Psoas muscle (tissue), 8 donors: Measurements from ENCODE around the gene TMEM82. TPM values are rescaled to one million over a fixed set of nuclear protein-coding genes. Genes with fewer than 3 reads are reported as not detected.

Experiments
- ATAC-seq, 4 donors: fragments of 200-7000 bp; cut with Tn5 transposase; one replicate each; pipeline ENCODE4 v1.9.1; 2020; ENCODE audit warnings: moderate library complexity in 3 of 4, mild to moderate bottlenecking in 2 of 4
- DNase-seq, 2 donors: peaks; one replicate each; pipeline ENCODE4 v3.0.0-alpha.2; 2020
- H3K27ac ChIP-seq: fragments of 200-600 bp; one replicate; pipeline ENCODE4 v1.8.0; 2022
- H3K27me3 ChIP-seq, 3 donors: fragments of 200-600 bp in 1 of 3; one replicate each; pipeline versions ENCODE4 v1.6.1 to v1.8.0; 2013 to 2022; ENCODE audit warnings: low read length in 2 of 3, mild to moderate bottlenecking in 2 of 3, moderate library complexity in 1 of 3; ENCODE audit not compliant: insufficient read depth in 3 of 3
- H3K36me3 ChIP-seq, 2 donors: fragments of 200-600 bp in 1 of 2; one replicate each; pipeline versions ENCODE4 v1.6.1 to v1.8.0; 2013 to 2022; ENCODE audit warnings: low read depth in 1 of 2, mild to moderate bottlenecking in 1 of 2, moderate library complexity in 1 of 2; ENCODE audit not compliant: insufficient read depth in 1 of 2
- H3K4me1 ChIP-seq: fragments of 200-600 bp; one replicate; pipeline ENCODE4 v1.8.0; 2022
- H3K4me3 ChIP-seq: fragments of 200-600 bp; one replicate; pipeline ENCODE4 v1.8.0; 2022; ENCODE audit warnings: mild to moderate bottlenecking
- H3K9me3 ChIP-seq: fragments of 200-600 bp; one replicate; pipeline ENCODE4 v1.8.0; 2022
- CTCF ChIP-seq: fragments of 200-600 bp; IDR thresholded peaks from one replicate; pipeline ENCODE4 v1.8.0; 2022; ENCODE audit warnings: antibody characterized with exemption
- WGBS, 3 donors: extraction: QIAGEN DNeasy Blood & Tissue Kit; methylation state at CpG; one replicate each; pipeline versions ENCODE4 v1.1.6 to v1.1.7; 2013; 5-methylcytosine and 5-hydroxymethylcytosine counted together
- intact Hi-C, 2 donors: fragments of 100-400 bp; cut with DNase I; formaldehyde crosslinking; loops; one replicate each; pipeline versions ENCODE4 v1.11.0 to v1.14.2; 2022
- polyA plus RNA-seq, 3 donors: library from polyadenylated mRNA; stranded (reverse); fragments of 200-250 nt; gene quantifications; one replicate each; pipeline ENCODE4 v1.2.3, GENCODE V29; 2013
- total RNA-seq, 4 donors: library from RNA; stranded (reverse); fragmentation: NEBNext Ultra II Directional in 2 of 4; extraction: Animal tissue kit (Norgen Biotek cat#: 25700) in 2 of 4; gene quantifications; one replicate each; pipeline versions ENCODE4 v1.2.1 to v1.2.4, GENCODE V29; 2021 to 2023
- donor health status: healthy with polysubstance abuse.
- donor health status: DM: no; HTN: no; CAD: no; lungs with moderate emphysema.
- donor health status: Bipolar disorder and iron deficiency.
- donor health status: healthy.
- donor health status: DM: yes; HTN: yes; CAD: no.
- donor health status: DM: no; HTN: no; CAD: no.
- donor health status: DM: no; HTN: no; CAD: no.
- donor health status: DM: yes; HTN: yes; CAD: no.

The TMEM82 gene
- total and polyA plus RNA-seq, 7 donors: not detected

DNA sequence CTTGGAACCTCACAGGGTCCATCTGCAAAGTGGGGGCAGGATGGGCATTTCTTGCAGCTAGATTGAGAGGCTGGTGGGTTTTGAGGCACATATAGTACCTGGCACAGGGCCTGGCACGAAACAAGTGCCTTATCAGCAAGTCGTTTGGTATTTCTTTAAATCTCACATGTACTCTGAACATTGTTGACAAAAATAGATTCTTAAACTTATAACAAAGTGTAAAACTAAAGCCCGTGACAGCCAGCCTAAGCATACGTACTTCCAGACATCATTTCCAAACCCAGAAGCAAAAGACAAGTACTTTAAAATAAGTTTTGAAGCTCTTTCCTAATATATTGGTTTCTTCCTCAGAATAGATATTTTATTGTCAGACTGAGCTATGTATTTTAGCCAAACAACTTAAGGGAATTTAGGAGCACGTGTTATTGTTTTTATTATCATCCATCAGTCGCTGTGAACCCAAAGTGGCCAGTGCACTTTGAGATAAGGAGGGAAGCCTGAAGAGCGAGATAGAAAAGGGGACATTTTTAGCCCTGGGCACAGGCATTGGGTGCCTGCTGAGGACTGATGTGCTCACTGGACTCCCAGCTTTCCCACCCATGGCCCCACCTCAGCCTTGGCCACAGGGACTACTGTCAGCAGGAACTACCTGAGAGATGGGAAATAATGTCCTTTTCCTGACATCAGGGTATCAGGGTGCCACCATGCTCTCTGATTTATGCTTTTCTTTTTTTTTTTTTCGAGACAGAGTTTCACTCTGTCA lies 19.2 kb downstream of the TMEM82 start:
- Histone ChIP-seq H3K4me1 (peaks cover 8% of the 10 kb centered on the region), H3K4me3 (no peak overlapping the region), H3K27ac (no peak overlapping the region), H3K36me3 (no peaks in the 10 kb centered on the region), H3K27me3 (peaks cover 0 to 44% (median 19%) of the 10 kb centered on the region in 3 donors), H3K9me3 (no peaks in the 10 kb centered on the region)
- no peak for ATAC-seq
- intact Hi-C loops: no loop called here
- WGBS, 3 donors: 78 to 81% (median 79%) methylated on average over 7 to 8 of the region's 8 CpGs
- TF ChIP-seq CTCF: no peak
- no peak for DNase-seq

GRCh38 chr1:15762546-15762945 lies 20.2 kb downstream of the TMEM82 start:
- Histone ChIP-seq H3K36me3 (no peaks in the 10 kb centered on the region), H3K9me3 (no peaks in the 10 kb centered on the region), H3K27me3 (peaks cover 0 to 39% (median 19%) of the 10 kb centered on the region in 3 donors), H3K27ac (no peak overlapping the region), H3K4me1 (peaks cover 6% of the 10 kb centered on the region), H3K4me3 (no peak overlapping the region)
- intact Hi-C loops: no loop called here
- WGBS, 3 donors: 77 to 82% (median 81%) methylated on average over 10 of the region's 10 CpGs
- no peak for DNase-seq
- ATAC-seq: no peak
- no peak for TF ChIP-seq CTCF

GRCh38 chr1:15764269-15764764 lies 22.0 kb downstream of the TMEM82 start:
- DNase-seq: no peak
- ATAC-seq: no peak
- Histone ChIP-seq H3K36me3 (no peaks in the 10 kb centered on the region), H3K4me3 (no peak overlapping the region), H3K27ac (no peak overlapping the region), H3K27me3 (peaks cover 0 to 22% (median 10%) of the 10 kb centered on the region in 3 donors), H3K9me3 (no peaks in the 10 kb centered on the region), H3K4me1 (peaks cover 4% of the 10 kb centered on the region)
- intact Hi-C loops: no loop called here
- WGBS, 3 donors: 66 to 72% (median 69%) methylated on average over 10 of the region's 10 CpGs
- no peak for TF ChIP-seq CTCF

- Histone ChIP-seq H3K4me3 (no peak overlapping the region), H3K9me3 (no peaks in the 10 kb centered on the region), H3K4me1 (no peaks in the 10 kb centered on the region), H3K27me3 (peaks cover 0 to 16% (median 8%) of the 10 kb centered on the region in 3 donors), H3K27ac (no peak overlapping the region), H3K36me3 (no peaks in the 10 kb centered on the region)
- WGBS, 3 donors: 90 to 93% (median 91%) methylated on average over 15 of the region's 15 CpGs
- no peak for TF ChIP-seq CTCF
- ATAC-seq (no peak), DNase-seq (no peak)
- intact Hi-C loops: no loop called here
Measured at GRCh38 chr1:15764890-15765289, 22.6 kb downstream of the TMEM82 start.
